NCI-H2227 (cell line): ENCODE results near the gene KCNMA1.

Experiments used
- DNase-seq: peaks from one replicate; lab custom pipeline; 2025; ENCODE audit not compliant: unreplicated experiment; lab: John Stamatoyannopoulos, UW

KCNMA1 gene

GRCh38 chr10:77513781-77514331 lies 123.8 kb downstream of the KCNMA1 start:
- peak; percentile 35 for DNase-seq

GRCh38 chr10:77513220-77513619 lies 124.4 kb downstream of the KCNMA1 start:
- DNase-seq, result no peak

GRCh38 chr10:77512219-77512578 lies 125.4 kb downstream of the KCNMA1 start:
- DNase-seq, result no peak

DNA sequence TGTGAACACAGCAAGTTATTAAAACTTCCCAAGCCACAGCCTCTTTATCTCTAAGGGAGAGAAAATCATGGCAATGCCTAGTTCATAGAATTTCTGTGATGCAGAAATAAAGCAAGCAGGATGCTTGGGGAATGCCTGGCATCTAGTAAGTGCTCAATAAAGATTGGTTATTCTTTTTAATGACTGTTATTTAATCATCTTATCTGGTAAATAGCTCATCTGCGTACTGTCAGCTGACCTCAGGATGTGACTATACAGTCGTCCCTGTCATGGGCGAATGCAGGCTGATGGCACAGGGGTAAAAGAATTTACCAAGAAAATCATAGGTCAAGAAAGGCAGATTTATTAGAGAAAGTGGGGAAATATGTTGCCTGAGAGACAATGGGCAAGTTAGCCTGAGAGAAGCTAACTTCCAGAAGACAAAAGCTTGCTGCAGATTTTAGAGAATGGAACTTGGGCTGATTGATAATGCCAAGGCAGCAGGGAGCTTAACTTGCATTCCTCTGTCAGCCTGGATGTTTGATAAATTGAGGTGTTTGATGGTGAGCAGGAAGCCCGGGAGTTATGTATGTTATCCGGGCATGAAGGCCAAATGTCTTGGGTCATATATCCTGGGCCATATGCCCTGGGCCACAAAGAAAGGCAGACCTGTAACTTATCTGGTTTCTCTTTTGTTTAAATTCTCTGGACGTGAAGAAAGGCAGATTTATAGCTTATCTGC lies 126.0 kb downstream of the KCNMA1 start:
- DNase-seq, result no peak

DNA sequence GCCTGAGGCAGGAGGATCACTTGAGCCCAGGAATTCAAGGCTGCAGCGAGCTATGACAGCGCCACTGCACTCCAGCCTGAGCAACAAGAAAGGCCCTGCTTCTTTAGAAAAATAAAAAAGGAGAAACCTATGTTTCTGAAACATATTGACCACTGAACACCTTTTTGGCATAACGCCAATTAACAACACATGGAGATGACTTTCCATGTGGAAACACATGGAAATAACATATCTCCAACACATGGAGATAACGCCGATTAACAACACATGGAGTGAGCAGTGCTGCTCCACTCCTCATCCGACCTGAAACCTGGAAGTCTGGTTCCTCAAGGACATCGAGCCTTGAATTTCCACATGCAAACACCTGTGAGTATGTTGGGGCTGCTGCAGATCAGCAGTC lies 126.9 kb downstream of the KCNMA1 start:
- no peak for DNase-seq

- DNase-seq, result no peak
Measured at GRCh38 chr10:77510294-77510693, 127.3 kb downstream of the KCNMA1 start.

- DNase-seq, result no peak
Measured at GRCh38 chr10:77509391-77509790, 128.2 kb downstream of the KCNMA1 start.

DNA sequence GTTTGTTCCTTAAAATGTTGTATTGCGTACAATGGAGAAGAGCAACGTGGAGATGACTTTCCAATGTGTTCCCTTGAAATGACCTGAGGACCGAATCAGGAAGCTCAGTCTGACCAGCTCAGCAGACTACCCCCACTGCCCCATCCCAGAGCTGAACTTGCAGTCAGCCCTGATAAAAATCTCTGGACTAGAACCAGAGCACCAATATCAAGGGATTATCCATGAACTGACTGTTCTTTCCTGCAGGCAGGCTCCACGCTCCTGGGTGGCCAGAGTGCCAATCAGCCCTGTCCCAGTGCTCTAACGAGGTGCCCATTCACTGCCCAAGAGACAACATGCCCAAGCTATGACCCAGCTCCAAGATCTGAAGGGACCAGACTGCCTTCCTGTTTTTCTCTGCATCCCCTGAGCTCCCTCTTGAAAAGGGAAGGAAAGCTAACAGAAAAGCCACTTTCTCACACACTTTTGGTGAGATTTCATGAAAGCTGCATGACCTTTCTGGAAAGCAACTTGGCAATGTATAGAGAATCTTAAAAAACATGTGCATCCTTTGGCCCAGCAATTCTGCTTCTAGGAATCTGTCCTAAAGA lies 130.2 kb downstream of the KCNMA1 start:
- DNase-seq, result no peak

GRCh38 chr10:77506517-77507200 lies 130.9 kb downstream of the KCNMA1 start:
- no peak for DNase-seq

DNA sequence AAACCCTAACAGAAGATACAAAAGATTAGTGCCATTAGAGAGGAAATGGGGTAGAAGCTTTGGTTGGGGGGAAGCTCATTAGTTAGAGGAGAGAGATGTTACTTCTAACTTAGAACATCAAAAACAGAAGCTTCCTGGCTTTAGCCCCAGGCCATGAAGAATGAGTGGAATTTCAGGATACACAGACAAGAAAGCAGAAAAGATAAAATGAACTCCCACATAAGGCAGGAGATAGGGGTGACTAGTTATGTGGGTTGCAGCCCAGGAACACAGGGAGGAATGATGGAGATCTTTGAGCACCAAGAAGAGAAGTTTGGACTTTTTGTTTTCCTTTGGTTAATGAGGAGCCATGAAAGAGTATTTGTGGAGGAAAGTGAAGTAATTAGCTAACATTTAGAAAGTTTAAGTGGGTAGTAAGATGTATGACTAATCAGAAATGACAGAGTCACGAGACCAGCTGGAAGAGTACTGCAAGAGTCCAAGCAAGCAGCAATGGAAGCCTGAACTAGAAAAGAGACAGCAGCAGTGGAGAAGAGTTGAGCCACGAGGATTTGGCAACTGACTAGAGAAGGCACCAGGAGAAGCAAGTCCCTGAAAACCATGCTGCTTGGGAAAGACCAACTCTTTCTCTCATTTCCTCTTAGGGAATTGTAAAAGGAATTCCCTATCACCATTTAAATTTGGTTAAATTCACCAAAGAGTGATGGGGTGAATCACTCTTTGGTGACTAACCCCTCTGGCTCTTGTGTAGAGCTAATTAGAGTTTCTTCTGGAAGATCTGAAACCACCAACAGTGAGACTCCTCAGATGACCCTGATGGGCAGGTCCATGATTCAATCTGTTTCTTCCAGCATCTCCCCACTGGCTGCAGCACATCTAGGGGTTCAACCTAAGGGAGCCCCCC lies 131.9 kb downstream of the KCNMA1 start:
- no peak for DNase-seq

GRCh38 chr10:77504873-77505257 lies 132.7 kb downstream of the KCNMA1 start:
- no peak for DNase-seq

GRCh38 chr10:77504196-77504872 lies 133.3 kb downstream of the KCNMA1 start:
- DNase-seq, result no peak

- no peak for DNase-seq
Measured at GRCh38 chr10:77501846-77502261, 135.8 kb downstream of the KCNMA1 start.

DNA sequence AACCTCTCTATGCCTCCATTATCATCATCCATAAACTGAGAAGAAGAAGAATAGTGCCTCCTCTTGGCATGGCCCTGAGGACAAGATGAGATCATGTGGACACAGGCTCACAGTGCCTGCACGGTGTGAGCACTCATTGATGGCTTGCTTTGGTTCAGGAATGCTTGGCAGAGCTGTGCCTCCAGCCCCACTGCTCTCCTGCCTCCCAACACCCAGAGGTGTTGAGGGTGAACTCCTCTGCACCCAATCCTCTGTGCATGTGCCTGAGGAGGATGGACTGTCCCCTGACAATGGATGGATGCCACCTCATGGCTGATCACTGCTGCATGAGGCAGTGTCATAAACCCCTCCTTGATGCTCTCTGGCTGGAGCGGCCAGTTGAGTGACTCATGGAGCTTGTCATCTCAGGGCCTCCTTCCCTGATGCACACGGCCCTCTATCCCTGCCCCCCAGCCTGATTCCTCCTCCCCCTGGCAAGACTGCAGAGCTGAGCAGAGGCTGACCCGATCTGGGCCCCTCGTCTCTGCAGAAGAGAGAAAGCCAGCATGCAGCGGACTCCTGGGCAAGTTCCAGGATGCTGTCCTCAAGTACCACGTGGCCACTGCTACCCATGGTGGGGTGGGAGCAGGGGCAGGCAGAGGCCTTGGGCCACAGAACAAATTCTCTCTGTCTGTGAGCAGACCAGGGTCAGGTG lies 136.3 kb downstream of the KCNMA1 start:
- no peak for DNase-seq

DNA sequence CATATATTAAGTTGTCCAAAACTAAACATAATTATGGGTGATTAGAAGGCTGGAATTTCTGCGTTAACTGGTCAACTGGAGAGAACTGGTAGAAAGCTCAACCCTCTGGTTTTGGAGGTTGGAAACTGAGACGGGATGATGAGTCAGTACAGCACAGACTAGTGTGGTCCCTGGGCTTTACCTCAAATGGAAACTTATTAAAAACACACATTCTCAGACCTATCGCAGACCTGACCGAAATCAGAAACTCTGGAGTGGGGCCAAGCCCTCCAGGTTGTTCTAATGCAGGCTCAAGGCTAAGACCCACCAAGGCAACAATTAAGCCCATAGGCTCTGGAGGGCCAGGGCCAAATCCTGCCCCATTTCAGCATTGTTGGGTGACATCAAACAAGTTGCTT lies 136.9 kb downstream of the KCNMA1 start:
- no peak for DNase-seq

DNA sequence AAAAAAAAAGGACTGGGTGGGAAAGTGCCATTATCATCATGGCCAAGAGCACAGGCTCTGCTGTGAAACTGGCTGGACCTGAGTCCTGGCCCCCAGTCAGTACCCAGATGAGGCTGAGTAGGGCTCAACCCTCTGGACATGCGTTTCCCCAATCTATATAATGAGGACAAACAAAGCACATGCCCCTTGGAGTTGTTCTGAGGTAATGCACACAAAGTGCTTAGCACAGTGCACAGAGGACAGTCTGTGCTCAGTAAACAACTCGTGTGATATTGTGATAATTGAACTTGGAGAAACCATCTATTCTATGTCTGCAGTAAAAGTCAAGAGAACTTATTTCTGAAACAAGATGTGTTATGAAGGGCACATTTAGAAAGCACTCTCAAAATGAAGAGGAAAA lies 138.8 kb downstream of the KCNMA1 start:
- no peak for DNase-seq

- DNase-seq, result no peak
Measured at GRCh38 chr10:77498210-77498609, 139.4 kb downstream of the KCNMA1 start.

- DNase-seq, result no peak
Measured at GRCh38 chr10:77497748-77498147, 139.9 kb downstream of the KCNMA1 start.

GRCh38 chr10:77496941-77497420 lies 140.6 kb downstream of the KCNMA1 start:
- DNase-seq, result no peak
